GM23338 (cell line): ENCODE measurements around the gene FUT8. TPM values are rescaled to one million over a fixed set of nuclear protein-coding genes. Genes with fewer than 3 reads are reported as not detected.

ENCODE experiments used
- ATAC-seq: fragments of 200-7000 bp; cut with Tn5 transposase; 3 replicates; pipeline ENCODE4 v1.9.1; 2020
- DNase-seq: peaks from one replicate; pipeline ENCODE4 v3.0.0-alpha.2; 2015; ENCODE audit warnings: low spot score
- H2AFZ ChIP-seq: fragments of 200-600 bp; sonication (generic); 2 replicates; pipeline ENCODE4 v1.8.0; 2016; ENCODE audit warnings: antibody characterized with exemption, mild to moderate bottlenecking, moderate library complexity
- H3F3A ChIP-seq: fragments of 200-600 bp; sonication (generic); replicated peaks from 2 replicates; pipeline ENCODE4 v1.8.0; 2017; ENCODE audit warnings: antibody characterized with exemption, mixed run types, low read depth
- H3K27ac ChIP-seq: fragments of 200-600 bp; sonication (generic); 2 replicates; pipeline ENCODE4 v1.6.1; 2016; ENCODE audit warnings: low read depth
- H3K27me3 ChIP-seq: fragments of 200-600 bp; sonication (generic); 2 replicates; pipeline ENCODE4 v1.8.0; 2016; ENCODE audit warnings: mild to moderate bottlenecking, mixed run types, moderate library complexity; ENCODE audit not compliant: insufficient read depth
- H3K36me3 ChIP-seq: fragments of 200-600 bp; sonication (generic); 2 replicates; pipeline ENCODE4 v1.8.0; 2016; ENCODE audit warnings: mild to moderate bottlenecking; ENCODE audit not compliant: insufficient read depth
- H3K4me1 ChIP-seq: fragments of 200-600 bp; sonication (generic); 2 replicates; pipeline ENCODE4 v1.8.0; 2016; ENCODE audit warnings: mild to moderate bottlenecking, moderate library complexity; ENCODE audit not compliant: insufficient read depth
- H3K4me2 ChIP-seq: fragments of 200-600 bp; sonication (generic); 2 replicates; pipeline ENCODE4 v1.7.1; 2017; ENCODE audit warnings: mixed run types
- H3K4me3 ChIP-seq: fragments of 200-600 bp; sonication (generic); 2 replicates; pipeline ENCODE4 v1.6.1; 2016; ENCODE audit warnings: mixed run types
- H3K79me2 ChIP-seq: fragments of 200-600 bp; sonication (generic); replicated peaks from 2 replicates; pipeline ENCODE4 v1.8.0; 2017; ENCODE audit warnings: mild to moderate bottlenecking; ENCODE audit not compliant: insufficient read depth
- H3K9me2 ChIP-seq: fragments of 200-600 bp; sonication (generic); 2 replicates; pipeline ENCODE4 v1.8.0; 2017; ENCODE audit not compliant: insufficient read depth
- H4K20me1 ChIP-seq: fragments of 200-600 bp; sonication (generic); replicated peaks from 2 replicates; pipeline ENCODE4 v1.8.0; 2017; ENCODE audit warnings: mild to moderate bottlenecking; ENCODE audit not compliant: insufficient read depth
- H3K27ac Mint-ChIP-seq: 2 replicates; pipeline ENCODE4 v1.8.0; 2020; ENCODE audit warnings: inconsistent platforms, mild to moderate bottlenecking, moderate library complexity, mixed read lengths
- H3K27me3 Mint-ChIP-seq: 3 replicates; pipeline ENCODE4 v1.8.0; 2022; ENCODE audit warnings: low read depth, mild to moderate bottlenecking, moderate library complexity, mixed read lengths, inconsistent platforms; ENCODE audit not compliant: insufficient read depth, poor library complexity
- H3K36me3 Mint-ChIP-seq: 3 replicates; pipeline ENCODE4 v1.8.0; 2021; ENCODE audit warnings: low read depth, mild to moderate bottlenecking, inconsistent platforms, moderate library complexity, mixed read lengths
- H3K4me1 Mint-ChIP-seq: 3 replicates; pipeline ENCODE4 v1.8.0; 2020; ENCODE audit warnings: mild to moderate bottlenecking, inconsistent platforms, mixed read lengths
- H3K4me3 Mint-ChIP-seq: 3 replicates; pipeline ENCODE4 v1.8.0; 2021; ENCODE audit warnings: moderate library complexity, mild to moderate bottlenecking, inconsistent platforms, mixed read lengths
- H3K9me3 Mint-ChIP-seq: 3 replicates; pipeline ENCODE4 v1.8.0; 2020; ENCODE audit warnings: moderate library complexity, mild to moderate bottlenecking, inconsistent platforms, mixed read lengths
- EZH2phosphoT487 ChIP-seq: fragments of 200-600 bp; sonication (generic); IDR thresholded peaks from one replicate; pipeline ENCODE4 v1.8.1; 2018; ENCODE audit warnings: antibody characterized with exemption; ENCODE audit not compliant: unreplicated experiment
- JUNB ChIP-seq: IDR thresholded peaks from one replicate; pipeline ENCODE4 v1.6.1; 2016; ENCODE audit warnings: antibody characterized with exemption; ENCODE audit not compliant: unreplicated experiment
- STAT1 ChIP-seq: IDR thresholded peaks from one replicate; pipeline ENCODE4 v1.6.1; 2016; ENCODE audit warnings: antibody characterized with exemption; ENCODE audit not compliant: unreplicated experiment
- polyA plus RNA-seq: library from polyadenylated mRNA; unstranded; fragments of >200 nt; fragmentation: Nextera tagmentation; extraction: Ambion mirVana; gene quantifications from 2 replicates; pipeline ENCODE4 v1.2.1, GENCODE V29; 2016
- total RNA-seq: library from RNA; depleted of rRNA; stranded (reverse); fragments of >200 nt; shearing (Covaris generic); gene quantifications from 2 replicates; pipeline ENCODE4 v1.2.3, GENCODE V29; 2014
- TF ChIP-seq, protein P1 (sequence below): fragments of 250-450 bp; sonication (Bioruptor Pico); IDR thresholded peaks from 2 replicates; pipeline ENCODE4 v1.5.0; 2020; ENCODE audit warnings: mild to moderate bottlenecking, moderate library complexity
- TF ChIP-seq, protein P2 (sequence below): IDR thresholded peaks from 2 replicates; pipeline ENCODE4 v1.6.1; 2016; ENCODE audit warnings: antibody characterized with exemption

The FUT8 gene
- total and polyA plus RNA-seq, 2 experiments from 2014 or later, result 8.2 to 23.2 TPM

GRCh38 chr14:65431951-65432350 lies 19.4 kb downstream of the FUT8 start (continued):
- TF ChIP-seq, protein P1, sequence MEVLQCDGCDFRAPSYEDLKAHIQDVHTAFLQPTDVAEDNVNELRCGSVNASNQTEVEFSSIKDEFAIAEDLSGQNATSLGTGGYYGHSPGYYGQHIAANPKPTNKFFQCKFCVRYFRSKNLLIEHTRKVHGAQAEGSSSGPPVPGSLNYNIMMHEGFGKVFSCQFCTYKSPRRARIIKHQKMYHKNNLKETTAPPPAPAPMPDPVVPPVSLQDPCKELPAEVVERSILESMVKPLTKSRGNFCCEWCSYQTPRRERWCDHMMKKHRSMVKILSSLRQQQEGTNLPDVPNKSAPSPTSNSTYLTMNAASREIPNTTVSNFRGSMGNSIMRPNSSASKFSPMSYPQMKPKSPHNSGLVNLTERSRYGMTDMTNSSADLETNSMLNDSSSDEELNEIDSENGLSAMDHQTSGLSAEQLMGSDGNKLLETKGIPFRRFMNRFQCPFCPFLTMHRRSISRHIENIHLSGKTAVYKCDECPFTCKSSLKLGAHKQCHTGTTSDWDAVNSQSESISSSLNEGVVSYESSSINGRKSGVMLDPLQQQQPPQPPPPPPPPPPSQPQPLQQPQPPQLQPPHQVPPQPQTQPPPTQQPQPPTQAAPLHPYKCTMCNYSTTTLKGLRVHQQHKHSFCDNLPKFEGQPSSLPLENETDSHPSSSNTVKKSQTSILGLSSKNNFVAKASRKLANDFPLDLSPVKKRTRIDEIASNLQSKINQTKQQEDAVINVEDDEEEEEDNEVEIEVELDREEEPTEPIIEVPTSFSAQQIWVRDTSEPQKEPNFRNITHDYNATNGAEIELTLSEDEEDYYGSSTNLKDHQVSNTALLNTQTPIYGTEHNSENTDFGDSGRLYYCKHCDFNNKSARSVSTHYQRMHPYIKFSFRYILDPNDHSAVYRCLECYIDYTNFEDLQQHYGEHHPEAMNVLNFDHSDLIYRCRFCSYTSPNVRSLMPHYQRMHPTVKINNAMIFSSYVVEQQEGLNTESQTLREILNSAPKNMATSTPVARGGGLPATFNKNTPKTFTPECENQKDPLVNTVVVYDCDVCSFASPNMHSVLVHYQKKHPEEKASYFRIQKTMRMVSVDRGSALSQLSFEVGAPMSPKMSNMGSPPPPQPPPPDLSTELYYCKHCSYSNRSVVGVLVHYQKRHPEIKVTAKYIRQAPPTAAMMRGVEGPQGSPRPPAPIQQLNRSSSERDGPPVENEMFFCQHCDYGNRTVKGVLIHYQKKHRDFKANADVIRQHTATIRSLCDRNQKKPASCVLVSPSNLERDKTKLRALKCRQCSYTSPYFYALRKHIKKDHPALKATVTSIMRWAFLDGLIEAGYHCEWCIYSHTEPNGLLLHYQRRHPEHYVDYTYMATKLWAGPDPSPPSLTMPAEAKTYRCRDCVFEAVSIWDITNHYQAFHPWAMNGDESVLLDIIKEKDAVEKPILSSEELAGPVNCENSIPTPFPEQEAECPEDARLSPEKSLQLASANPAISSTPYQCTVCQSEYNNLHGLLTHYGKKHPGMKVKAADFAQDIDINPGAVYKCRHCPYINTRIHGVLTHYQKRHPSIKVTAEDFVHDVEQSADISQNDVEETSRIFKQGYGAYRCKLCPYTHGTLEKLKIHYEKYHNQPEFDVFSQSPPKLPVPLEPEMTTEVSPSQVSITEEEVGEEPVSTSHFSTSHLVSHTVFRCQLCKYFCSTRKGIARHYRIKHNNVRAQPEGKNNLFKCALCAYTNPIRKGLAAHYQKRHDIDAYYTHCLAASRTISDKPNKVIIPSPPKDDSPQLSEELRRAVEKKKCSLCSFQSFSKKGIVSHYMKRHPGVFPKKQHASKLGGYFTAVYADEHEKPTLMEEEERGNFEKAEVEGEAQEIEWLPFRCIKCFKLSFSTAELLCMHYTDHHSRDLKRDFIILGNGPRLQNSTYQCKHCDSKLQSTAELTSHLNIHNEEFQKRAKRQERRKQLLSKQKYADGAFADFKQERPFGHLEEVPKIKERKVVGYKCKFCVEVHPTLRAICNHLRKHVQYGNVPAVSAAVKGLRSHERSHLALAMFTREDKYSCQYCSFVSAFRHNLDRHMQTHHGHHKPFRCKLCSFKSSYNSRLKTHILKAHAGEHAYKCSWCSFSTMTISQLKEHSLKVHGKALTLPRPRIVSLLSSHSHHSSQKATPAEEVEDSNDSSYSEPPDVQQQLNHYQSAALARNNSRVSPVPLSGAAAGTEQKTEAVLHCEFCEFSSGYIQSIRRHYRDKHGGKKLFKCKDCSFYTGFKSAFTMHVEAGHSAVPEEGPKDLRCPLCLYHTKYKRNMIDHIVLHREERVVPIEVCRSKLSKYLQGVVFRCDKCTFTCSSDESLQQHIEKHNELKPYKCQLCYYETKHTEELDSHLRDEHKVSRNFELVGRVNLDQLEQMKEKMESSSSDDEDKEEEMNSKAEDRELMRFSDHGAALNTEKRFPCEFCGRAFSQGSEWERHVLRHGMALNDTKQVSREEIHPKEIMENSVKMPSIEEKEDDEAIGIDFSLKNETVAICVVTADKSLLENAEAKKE (CRISPR knock-in tag), result no peak
- TF ChIP-seq EZH2phosphoT487 (no peak), STAT1 (no peak)

GRCh38 chr14:65432361-65432948 lies 19.9 kb downstream of the FUT8 start:
- Histone ChIP-seq H3K9me2 (no peaks in the 10 kb centered on the region), H4K20me1 (peaks cover 3% of the 10 kb centered on the region; the same call in 1 of the 2 replicates), H3K4me3 (no peak overlapping the region), H3K4me2 (no peak overlapping the region), H3K36me3 (no peaks in the 10 kb centered on the region; the same call in 1 of the 2 replicates), H3K79me2 (peaks cover 12% of the 10 kb centered on the region; the same call in 1 of the 2 replicates), H3K4me1 (peaks cover 25% of the 10 kb centered on the region), H3K27ac (no peak overlapping the region), H3F3A (no peaks in the 10 kb centered on the region), H2AFZ (no peak overlapping the region), H3K27me3 (no peaks in the 10 kb centered on the region)
- no peak overlapping the region for H3K27ac Mint-ChIP-seq
- TF ChIP-seq, protein P2, sequence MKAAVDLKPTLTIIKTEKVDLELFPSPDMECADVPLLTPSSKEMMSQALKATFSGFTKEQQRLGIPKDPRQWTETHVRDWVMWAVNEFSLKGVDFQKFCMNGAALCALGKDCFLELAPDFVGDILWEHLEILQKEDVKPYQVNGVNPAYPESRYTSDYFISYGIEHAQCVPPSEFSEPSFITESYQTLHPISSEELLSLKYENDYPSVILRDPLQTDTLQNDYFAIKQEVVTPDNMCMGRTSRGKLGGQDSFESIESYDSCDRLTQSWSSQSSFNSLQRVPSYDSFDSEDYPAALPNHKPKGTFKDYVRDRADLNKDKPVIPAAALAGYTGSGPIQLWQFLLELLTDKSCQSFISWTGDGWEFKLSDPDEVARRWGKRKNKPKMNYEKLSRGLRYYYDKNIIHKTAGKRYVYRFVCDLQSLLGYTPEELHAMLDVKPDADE, result no peak
- TF ChIP-seq JUNB, result no peak
- H3K27me3 Mint-ChIP-seq, result peaks cover 3% of the 10 kb centered on the region
- H3K4me1 Mint-ChIP-seq, result peaks cover 34% of the 10 kb centered on the region
- peaks cover 17% of the 10 kb centered on the region; the same call in 2 of the 3 replicates for H3K36me3 Mint-ChIP-seq
- H3K4me3 Mint-ChIP-seq, result no peak overlapping the region
- ATAC-seq (no peak), DNase-seq (no peak)
- peaks cover 9% of the 10 kb centered on the region for H3K9me3 Mint-ChIP-seq
